Esophagus squamous epithelium (tissue), 5 donors: ENCODE results near the gene NEUROD2. TPM values are rescaled to one million over a fixed set of nuclear protein-coding genes. Genes with fewer than 3 reads are reported as not detected.

Source experiments
- DNase-seq: peaks from one replicate; lab custom pipeline; 2025; lab: John Stamatoyannopoulos, UW
- H3K27ac ChIP-seq, 4 donors: fragments of 200-600 bp; sonication (generic); one replicate each; pipeline ENCODE4 v1.5.1; 2016 to 2019; ENCODE audit warnings: mild to moderate bottlenecking in 1 of 4
- H3K27me3 ChIP-seq, 4 donors: fragments of 200-600 bp; sonication (generic); 1 replicate in 3 of 4; 2 replicates in 1 of 4; pipeline versions ENCODE4 v1.5.1 to v1.6.0; 2017 to 2021; ENCODE audit warnings: antibody characterized with exemption in 1 of 4
- H3K36me3 ChIP-seq, 3 donors: fragments of 200-600 bp; sonication (generic); one replicate each; pipeline ENCODE4 v1.5.1; 2016 to 2019
- H3K4me1 ChIP-seq, 3 donors: fragments of 200-600 bp; sonication (generic); one replicate each; pipeline ENCODE4 v1.5.1; 2017 to 2019
- H3K4me3 ChIP-seq, 4 donors: fragments of 200-600 bp; sonication (generic); 1 replicate in 3 of 4; 2 replicates in 1 of 4; pipeline ENCODE4 v1.5.1; 2016 to 2019; ENCODE audit warnings: mild to moderate bottlenecking in 2 of 4, moderate library complexity in 1 of 4
- H3K9me3 ChIP-seq, 3 donors: fragments of 200-600 bp; sonication (generic); one replicate each; pipeline ENCODE4 v1.5.1; 2016 to 2019
- CTCF ChIP-seq, 6 experiments: fragments of 450-650 bp in 4 of 6; fragments of 200-600 bp in 2 of 6; sonication (generic) in 2 of 6; IDR thresholded peaks; one replicate each; pipeline ENCODE4 v1.5.1; 2016 to 2019; ENCODE audit warnings: antibody characterized with exemption in 6 of 6, mild to moderate bottlenecking in 4 of 6, moderate library complexity in 4 of 6
- POLR2A ChIP-seq, 4 donors: fragments of 450-650 bp; IDR thresholded peaks; one replicate each; pipeline ENCODE4 v1.6.1; 2017; ENCODE audit warnings: antibody characterized with exemption in 4 of 4, mild to moderate bottlenecking in 4 of 4, moderate library complexity in 3 of 4
- WGBS, 2 donors: methylation state at CpG; one replicate each; pipeline ENCODE4 v1.1.5; 2018; 5-methylcytosine and 5-hydroxymethylcytosine counted together
- intact Hi-C: fragments of 100-400 bp; cut with DNase I; formaldehyde crosslinking; loops from one replicate; pipeline ENCODE4 v1.15.0; 2022
- total RNA-seq, 4 donors: library from RNA; depleted of rRNA; stranded (reverse); fragments of >200 nt; gene quantifications; one replicate each; pipeline ENCODE4 v1.1.0, GENCODE V29; 2016
- donor health status: DM: yes; HTN: yes; CAD: no.

The NEUROD2 gene
- total RNA-seq, 4 donors from 2014 or later, result not detected

- Histone ChIP-seq H3K27me3 (no peaks in the 10 kb centered on the region), H3K4me1 (peaks cover 0 to 9% (median 0%) of the 10 kb centered on the region in 3 donors), H3K36me3 (peaks cover 6 to 96% (median 11%) of the 10 kb centered on the region in 3 donors), H3K27ac (no peak overlapping the region), H3K4me3 (no peak overlapping the region), H3K9me3 (no peaks in the 10 kb centered on the region)
- no peak for TF ChIP-seq CTCF (IDR thresholded peaks at IDR 0.05)
- no peak for DNase-seq
- intact Hi-C loops, result no loop called here
- WGBS, 2 donors, result 60 to 71% methylated on average over 1 of the region's 1 CpG
Measured at GRCh38 chr17:39556423-39556822, 51.3 kb downstream of the NEUROD2 start.

- no peak overlapping the region for H3K4me3 ChIP-seq
- no peaks in the 10 kb centered on the region for H3K9me3 ChIP-seq
- WGBS, 2 donors, result 57 to 83% methylated on average over 1 of the region's 2 CpGs
- peaks cover 6 to 94% (median 11%) of the 10 kb centered on the region in 3 donors for H3K36me3 ChIP-seq
- H3K4me1 ChIP-seq, result peaks cover 0 to 9% (median 0%) of the 10 kb centered on the region in 3 donors
- intact Hi-C loops, result no loop called here
- DNase-seq, result no peak
- TF ChIP-seq POLR2A (IDR thresholded peaks at IDR 0.05) (no peak), CTCF (IDR thresholded peaks at IDR 0.05) (no peak)
- H3K27ac ChIP-seq, result no peak overlapping the region
- H3K27me3 ChIP-seq, result no peaks in the 10 kb centered on the region
Measured at GRCh38 chr17:39555368-39555767, 52.4 kb downstream of the NEUROD2 start.

Other genes with a start within 250 kb of the NEUROD2 start
- gene FBXL20, start 206.3 kb downstream of the NEUROD2 start, total RNA-seq, result 10 to 100 TPM in 1 of 4 donors, 1 to 10 TPM in 3; 5.0 to 10.3 (median 6.8) TPM
- 10 to 100 TPM; 11.2 to 22.9 (median 16.1) TPM for gene MED1, start 156.7 kb downstream of the NEUROD2 start, total RNA-seq
- gene CDK12, start 146.4 kb downstream of the NEUROD2 start, total RNA-seq, result 10 to 100 TPM; 22.9 to 47.3 (median 33.5) TPM
- 1 to 10 TPM in 2 of 4 donors, under 1 TPM in 2; 0.23 to 4.8 (median 2.4) TPM for gene PPP1R1B, start 19.0 kb upstream of the NEUROD2 start, total RNA-seq
- gene STARD3, start 29.2 kb upstream of the NEUROD2 start, total RNA-seq, result 10 to 100 TPM; 27.3 to 46.7 (median 33.4) TPM
- under 1 TPM; 0.11 to 0.57 (median 0.29) TPM for gene TCAP, start 57.4 kb upstream of the NEUROD2 start, total RNA-seq
- gene PNMT, start 60.5 kb upstream of the NEUROD2 start, total RNA-seq, result 1 to 10 TPM in 2 of 4 donors, under 1 TPM in 2; 0.26 to 8.4 (median 1.3) TPM
- 10 to 100 TPM; 10.7 to 34.2 (median 19.2) TPM for gene PGAP3, start 80.1 kb upstream of the NEUROD2 start, total RNA-seq
- gene ERBB2, start 92.1 kb upstream of the NEUROD2 start, total RNA-seq, result 100 to 1,000 TPM in 1 of 4 donors, 10 to 100 TPM in 3; 75.2 to 170 (median 86.5) TPM
- 10 to 100 TPM; 44.4 to 55.2 (median 53.2) TPM for gene MIEN1, start 122.6 kb upstream of the NEUROD2 start, total RNA-seq
- gene GRB7, start 130.0 kb upstream of the NEUROD2 start, total RNA-seq, result 10 to 100 TPM; 25.1 to 62.1 (median 55.9) TPM